Lung (tissue), 12 donors: Measurements from ENCODE around the gene HM13. TPM values are rescaled to one million over a fixed set of nuclear protein-coding genes. Genes with fewer than 3 reads are reported as not detected.

ENCODE experiments used
- ATAC-seq: fragments of 200-7000 bp; cut with Tn5 transposase; one replicate; pipeline ENCODE4 v1.9.1; 2020; ENCODE audit warnings: moderate number of reproducible peaks; ENCODE audit not compliant: insufficient read depth, low FRiP score
- DNase-seq, 3 donors: peaks; one replicate each; pipeline ENCODE4 v3.0.0-alpha.2; 2013 to 2017
- H3K27ac ChIP-seq, 2 donors: one replicate each; pipeline ENCODE4 v1.5.1; 2013; ENCODE audit warnings: mild to moderate bottlenecking in 2 of 2, moderate library complexity in 2 of 2, control low read depth in 1 of 2, inconsistent platforms in 1 of 2, low read depth in 1 of 2, low read length in 1 of 2
- H3K27me3 ChIP-seq, 3 donors: one replicate each; pipeline ENCODE4 v1.5.1; 2013; ENCODE audit warnings: low read length in 2 of 3; ENCODE audit not compliant: control insufficient read depth in 3 of 3, insufficient read depth in 3 of 3
- H3K36me3 ChIP-seq, 4 donors: one replicate each; pipeline ENCODE4 v1.5.1; 2013; ENCODE audit warnings: low read length in 4 of 4, mild to moderate bottlenecking in 1 of 4, moderate library complexity in 1 of 4; ENCODE audit not compliant: control insufficient read depth in 4 of 4, insufficient read depth in 4 of 4
- H3K4me1 ChIP-seq, 5 donors: one replicate each; pipeline ENCODE4 v1.5.1; 2013; ENCODE audit warnings: low read length in 5 of 5, mild to moderate bottlenecking in 2 of 5, moderate library complexity in 1 of 5; ENCODE audit not compliant: control insufficient read depth in 5 of 5, insufficient read depth in 5 of 5
- H3K4me3 ChIP-seq: one replicate; pipeline ENCODE4 v1.5.1; 2013; ENCODE audit warnings: mild to moderate bottlenecking, control low read depth, moderate library complexity
- H3K9ac ChIP-seq, 2 donors: one replicate each; pipeline ENCODE4 v1.5.1; 2013; ENCODE audit warnings: low read length in 2 of 2, control low read depth in 1 of 2; ENCODE audit not compliant: insufficient read depth in 1 of 2
- H3K9me3 ChIP-seq, 4 donors: one replicate each; pipeline ENCODE4 v1.5.1; 2013; ENCODE audit warnings: low read length in 3 of 4, mild to moderate bottlenecking in 1 of 4, moderate library complexity in 1 of 4; ENCODE audit not compliant: control insufficient read depth in 4 of 4, insufficient read depth in 3 of 4
- CTCF ChIP-seq: IDR thresholded peaks from 2 replicates; pipeline ENCODE4 v1.5.1; 2012; ENCODE audit warnings: mild to moderate bottlenecking; ENCODE audit errors: control extremely low read depth, extremely low read depth
- WGBS, 2 donors: extraction: QIAGEN DNeasy Blood & Tissue Kit; methylation state at CpG; one replicate each; pipeline ENCODE4 v1.1.7; 2013; 5-methylcytosine and 5-hydroxymethylcytosine counted together
- polyA plus RNA-seq, 2 donors: library from polyadenylated mRNA; stranded (reverse); fragments of 200-250 nt; gene quantifications; one replicate each; pipeline ENCODE4 v1.2.1, GENCODE V29; 2013
- total RNA-seq, 2 donors: library from RNA; depleted of rRNA in 1 of 2; stranded (reverse); fragments of >200 nt in 1 of 2; gene quantifications; one replicate each; pipeline ENCODE4 v1.2.1, GENCODE V29; 2014 to 2021
- donor health status: control.
- donor health status: control.
- donor health status: Bipolar disorder and iron deficiency.
- donor health status: healthy.
- donor health status: DM: yes; HTN: yes; CAD: no.

Gene HM13
- total and polyA plus RNA-seq, 4 donors, result 53.5 to 249 (median 205) TPM

DNA sequence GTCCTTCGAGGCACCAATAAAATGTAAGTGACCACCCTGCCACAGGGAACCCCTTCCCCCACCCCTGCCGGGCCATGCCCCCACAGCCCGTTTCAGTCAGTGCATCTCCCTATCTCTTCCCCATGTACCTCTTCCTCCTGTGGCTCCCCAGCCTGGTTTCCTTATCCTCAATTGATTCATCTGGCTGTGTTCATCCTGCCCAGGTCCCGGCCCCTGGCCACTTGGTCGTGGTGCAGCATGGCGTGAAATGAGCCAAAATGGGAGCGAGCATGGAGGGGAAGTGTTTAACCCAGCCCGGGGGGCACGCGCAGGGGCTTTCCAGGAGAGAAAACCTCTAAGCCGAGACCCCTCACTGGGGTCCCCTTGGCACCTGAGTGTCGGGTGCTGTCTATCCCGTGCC is 35.9 kb downstream of the HM13 start:
- WGBS, 2 donors, result 95% methylated on average over 13 of the region's 13 CpGs
- Histone ChIP-seq H3K4me1 (no peaks in the 10 kb centered on the region), H3K27me3 (no peaks in the 10 kb centered on the region), H3K27ac (no peak overlapping the region), H3K4me3 (no peak overlapping the region), H3K9me3 (no peaks in the 10 kb centered on the region), H3K9ac (no peak overlapping the region), H3K36me3 (peaks cover 11 to 44% (median 36%) of the 10 kb centered on the region in 4 donors)
- no peak for TF ChIP-seq CTCF
- ATAC-seq (no peak), DNase-seq (no peak)

DNA sequence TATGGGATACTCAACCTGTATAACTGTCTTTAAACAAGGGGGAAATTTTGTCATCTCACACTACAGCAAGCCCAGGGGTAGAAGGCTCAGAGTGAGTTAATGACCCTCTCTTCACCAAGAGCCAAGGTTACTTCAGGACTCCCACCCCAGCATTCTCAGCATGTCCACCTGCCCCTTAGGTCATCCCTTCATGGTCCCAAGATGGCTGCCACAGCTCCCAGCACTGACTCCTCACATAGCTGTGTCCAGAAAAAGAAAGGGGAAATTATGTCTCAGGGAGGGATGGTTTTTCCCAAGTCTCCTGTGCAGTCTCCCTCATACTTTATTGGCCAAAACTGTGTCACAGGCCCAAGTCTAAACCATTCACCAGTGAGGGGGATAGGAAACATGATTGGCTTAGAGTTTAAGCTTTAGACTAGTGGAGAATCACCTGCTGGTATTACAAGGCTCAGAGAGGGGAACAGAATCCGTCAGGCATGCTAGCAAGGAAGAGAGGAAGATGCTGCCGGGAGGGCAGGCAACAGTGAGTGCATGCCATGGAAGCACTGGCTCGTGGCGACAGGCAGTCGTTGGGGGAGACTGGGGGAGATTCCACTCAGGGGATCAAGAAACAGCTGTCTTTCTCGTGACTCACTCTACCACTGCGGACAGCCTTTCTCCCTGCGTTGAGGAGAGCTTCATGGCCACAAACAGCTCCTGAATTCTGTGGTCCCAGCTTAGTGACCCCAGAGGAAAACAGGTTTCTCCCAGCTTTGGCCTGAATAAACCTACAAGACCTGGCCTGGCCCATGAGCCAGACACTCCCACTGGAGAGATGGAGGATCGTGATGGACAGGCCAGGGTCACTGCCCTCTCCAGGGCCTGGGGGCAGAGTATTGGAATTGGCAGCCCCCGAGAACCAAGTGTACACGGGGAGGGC is 37.2 kb downstream of the HM13 start:
- DNase-seq (no peak), ATAC-seq (no peak)
- no peak overlapping the region for H3K4me3 ChIP-seq
- no peak overlapping the region for H3K9ac ChIP-seq
- no peak overlapping the region for H3K27ac ChIP-seq
- H3K4me1 ChIP-seq, result no peaks in the 10 kb centered on the region
- H3K27me3 ChIP-seq, result no peaks in the 10 kb centered on the region
- peaks cover 11 to 46% (median 40%) of the 10 kb centered on the region in 4 donors for H3K36me3 ChIP-seq
- 93% methylated on average over 11 of the region's 11 CpGs for WGBS, 2 donors
- H3K9me3 ChIP-seq, result no peaks in the 10 kb centered on the region
- TF ChIP-seq CTCF, result no peak

DNA sequence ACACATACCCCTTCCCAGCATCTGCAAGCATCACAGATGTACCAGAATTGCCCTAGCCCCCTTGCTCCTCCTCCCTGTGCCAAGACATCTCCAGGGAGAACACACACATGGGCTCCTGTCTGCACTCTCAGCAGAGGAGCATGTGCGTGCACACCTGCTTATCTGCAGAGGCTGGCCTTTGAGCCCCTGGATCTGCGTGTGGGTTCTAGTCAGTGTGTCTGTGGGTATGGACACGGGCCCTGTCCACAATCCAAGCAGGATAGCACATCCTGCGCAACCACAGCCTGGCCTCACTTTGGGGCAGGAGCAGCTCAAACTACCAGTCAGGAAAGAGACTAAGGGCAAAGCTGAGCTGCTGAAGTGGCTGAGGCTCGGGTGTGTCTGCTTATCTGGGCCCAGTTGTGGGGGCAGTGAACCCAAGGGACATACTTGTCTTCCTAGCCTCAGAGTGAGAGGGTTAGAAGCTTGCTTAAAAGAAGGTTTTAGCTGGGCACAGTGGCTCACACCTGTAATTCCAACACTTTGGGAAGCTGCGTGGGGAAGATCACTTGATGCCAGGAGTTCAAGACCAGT is 41.0 kb downstream of the HM13 start:
- ATAC-seq (no peak), DNase-seq (no peak)
- TF ChIP-seq CTCF, result no peak
- H3K4me1 ChIP-seq, result no peaks in the 10 kb centered on the region
- no peaks in the 10 kb centered on the region for H3K27me3 ChIP-seq
- H3K4me3 ChIP-seq, result no peak overlapping the region
- H3K27ac ChIP-seq, result no peak overlapping the region
- H3K9ac ChIP-seq, result no peak overlapping the region
- no peaks in the 10 kb centered on the region for H3K9me3 ChIP-seq
- 79 to 88% methylated on average over 6 of the region's 6 CpGs for WGBS, 2 donors
- peaks cover 6 to 32% (median 30%) of the 10 kb centered on the region in 4 donors for H3K36me3 ChIP-seq
